H1 (cell line): ENCODE measurements around the gene TRHDE. TPM values are rescaled to one million over a fixed set of nuclear protein-coding genes. Genes with fewer than 3 reads are reported as not detected.

Source experiments
- CTCF ChIA-PET: fragments of 300-600 bp; sonication (Branson Sonifier 250); formaldehyde crosslinking; loops from one replicate; lab custom pipeline; 2021; ENCODE audit not compliant: partially characterized antibody; lab: Charles Lee
- POLR2A ChIA-PET: fragments of 300-600 bp; sonication (Branson Sonifier 250); formaldehyde crosslinking; loops from one replicate; lab custom pipeline; 2021; ENCODE audit warnings: inconsistent platforms; ENCODE audit not compliant: partially characterized antibody; lab: Charles Lee
- DNase-seq, 2 experiments: peaks; one replicate each; pipeline versions ENCODE4 v3.0.0 to v3.0.0-alpha.2; 2010 to 2022; ENCODE audit warnings: low spot score in 2 of 2, low read depth in 1 of 2, mixed read lengths in 1 of 2
- FAIRE-seq: peaks from 2 replicates; lab custom pipeline; 2011; peaks lifted over from hg19 to GRCh38; lab: Jason Lieb, UNC
- H2AFZ ChIP-seq: 2 replicates; pipeline ENCODE4 v1.8.1; 2012; ENCODE audit warnings: low read length, inconsistent platforms
- H2AK5ac ChIP-seq: 2 replicates; pipeline ENCODE4 v1.6.1; 2013; ENCODE audit warnings: low read depth, low read length
- H2BK120ac ChIP-seq: replicated peaks from 2 replicates; pipeline ENCODE3; 2013; ENCODE audit warnings: low read depth, low read length, inconsistent platforms
- H2BK12ac ChIP-seq: 2 replicates; pipeline ENCODE4 v1.6.1; 2013; ENCODE audit warnings: low read depth, low read length
- H2BK15ac ChIP-seq: 2 replicates; pipeline ENCODE4 v1.6.1; 2013; ENCODE audit warnings: low read length
- H2BK20ac ChIP-seq: 2 replicates; pipeline ENCODE4 v1.6.1; 2013; ENCODE audit warnings: low read length
- H2BK5ac ChIP-seq: 2 replicates; pipeline ENCODE4 v1.6.1; 2013; ENCODE audit warnings: low read depth, low read length
- H3K14ac ChIP-seq: 2 replicates; pipeline ENCODE4 v1.6.1; 2013; ENCODE audit warnings: inconsistent platforms; ENCODE audit not compliant: insufficient read length
- H3K18ac ChIP-seq: 2 replicates; pipeline ENCODE4 v1.6.1; 2013; ENCODE audit warnings: low read length; ENCODE audit errors: extremely low read depth
- H3K23ac ChIP-seq: 2 replicates; pipeline ENCODE4 v1.6.1; 2013; ENCODE audit warnings: inconsistent platforms; ENCODE audit not compliant: insufficient read length
- H3K23me2 ChIP-seq: 2 replicates; pipeline ENCODE4 v1.6.1; 2013; ENCODE audit warnings: low read depth, low read length
- H3K27ac ChIP-seq: 2 replicates; pipeline ENCODE4 v1.6.1; 2011; ENCODE audit warnings: low read depth, low read length, inconsistent platforms
- H3K27me3 ChIP-seq, 4 experiments: replicated peaks in 1 of 4; 1 replicate in 1 of 4; 2 replicates in 3 of 4; pipeline versions ENCODE4 v1.6.1 to v1.8.1; 2011 to 2013; ENCODE audit warnings: low read length in 3 of 4, mild to moderate bottlenecking in 3 of 4, inconsistent platforms in 2 of 4, mixed read lengths in 2 of 4, moderate library complexity in 1 of 4; ENCODE audit not compliant: control insufficient read depth in 3 of 4, insufficient read depth in 3 of 4; ENCODE audit errors: extremely low read depth in 1 of 4
- H3K36me3 ChIP-seq, 4 experiments: 2 replicates each; pipeline versions ENCODE4 v1.6.1 to v1.8.1; 2011 to 2013; ENCODE audit warnings: mild to moderate bottlenecking in 4 of 4, low read length in 3 of 4, moderate library complexity in 2 of 4, control low read depth in 1 of 4, inconsistent platforms in 1 of 4; ENCODE audit not compliant: insufficient read depth in 4 of 4, control insufficient read depth in 2 of 4
- H3K4ac ChIP-seq: replicated peaks from 2 replicates; pipeline ENCODE3; 2013; ENCODE audit warnings: low read length, low read depth, mixed read lengths, inconsistent platforms; ENCODE audit not compliant: insufficient read length
- H3K4me1 ChIP-seq, 4 experiments: replicated peaks in 1 of 4; 1 replicate in 1 of 4; 2 replicates in 3 of 4; pipeline versions ENCODE4 v1.6.1 to v1.8.1; 2011 to 2013; ENCODE audit warnings: low read length in 3 of 4, inconsistent platforms in 2 of 4, mixed read lengths in 1 of 4; ENCODE audit not compliant: insufficient read depth in 4 of 4, control insufficient read depth in 3 of 4
- H3K4me2 ChIP-seq, 2 experiments: 2 replicates each; pipeline versions ENCODE4 v1.6.1 to v1.8.1; 2011 to 2013; ENCODE audit warnings: low read depth in 2 of 2, low read length in 2 of 2, control low read depth in 1 of 2, inconsistent platforms in 1 of 2, mild to moderate bottlenecking in 1 of 2; ENCODE audit not compliant: insufficient read depth in 1 of 2
- H3K4me3 ChIP-seq, 4 experiments: fragments of 200-600, 300-600 bp in 1 of 4; sonication (generic), shearing (Covaris generic), sonication (Bioruptor Twin) in 1 of 4; 2 replicates each; pipeline versions ENCODE4 v1.5.1 to v1.8.1; 2011 to 2016; ENCODE audit warnings: low read length in 4 of 4, low read depth in 3 of 4, control low read depth in 2 of 4, inconsistent platforms in 2 of 4, mild to moderate bottlenecking in 2 of 4, mixed read lengths in 1 of 4, moderate library complexity in 1 of 4; ENCODE audit not compliant: insufficient read depth in 2 of 4; ENCODE audit errors: extremely low read depth in 1 of 4
- H3K56ac ChIP-seq: replicated peaks from 2 replicates; pipeline ENCODE3; 2013; ENCODE audit warnings: low read depth, mild to moderate bottlenecking, mixed read lengths, low read length, inconsistent platforms; ENCODE audit not compliant: insufficient read length
- H3K79me1 ChIP-seq: 2 replicates; pipeline ENCODE4 v1.6.1; 2013; ENCODE audit warnings: low read depth, low read length, control low read depth
- H3K79me2 ChIP-seq, 2 experiments: 2 replicates each; pipeline versions ENCODE4 v1.6.1 to v1.8.1; 2012 to 2013; ENCODE audit warnings: low read length in 2 of 2, mild to moderate bottlenecking in 2 of 2, inconsistent platforms in 1 of 2; ENCODE audit not compliant: insufficient read depth in 2 of 2, control insufficient read depth in 1 of 2
- H3K9ac ChIP-seq, 4 experiments: replicated peaks in 1 of 4; 1 replicate in 1 of 4; 2 replicates in 3 of 4; pipeline versions ENCODE4 v1.6.1 to v1.8.1; 2011 to 2013; ENCODE audit warnings: low read depth in 3 of 4, low read length in 3 of 4, control low read depth in 2 of 4, mild to moderate bottlenecking in 2 of 4, moderate library complexity in 2 of 4, inconsistent platforms in 1 of 4; ENCODE audit errors: extremely low read depth in 1 of 4
- H3K9me3 ChIP-seq, 2 experiments: 2 replicates each; pipeline versions ENCODE4 v1.6.1 to v1.8.1; 2012 to 2013; ENCODE audit warnings: mild to moderate bottlenecking in 2 of 2, moderate library complexity in 2 of 2, control low read depth in 1 of 2, inconsistent platforms in 1 of 2, low read depth in 1 of 2, low read length in 1 of 2, mixed read lengths in 1 of 2; ENCODE audit not compliant: insufficient read depth in 2 of 2
- H4K20me1 ChIP-seq, 2 experiments: replicated peaks in 1 of 2; 2 replicates each; pipeline versions ENCODE3 to v1.8.1; 2011 to 2013; ENCODE audit warnings: inconsistent platforms in 2 of 2, low read length in 2 of 2, mild to moderate bottlenecking in 1 of 2; ENCODE audit not compliant: insufficient read depth in 2 of 2, control insufficient read depth in 1 of 2
- H4K5ac ChIP-seq: 2 replicates; pipeline ENCODE4 v1.6.1; 2013; ENCODE audit warnings: low read length, low read depth, mixed read lengths, inconsistent platforms; ENCODE audit not compliant: insufficient read length
- H4K8ac ChIP-seq: 2 replicates; pipeline ENCODE4 v1.8.0; 2013; ENCODE audit warnings: mild to moderate bottlenecking, moderate library complexity, low read length, inconsistent platforms; ENCODE audit not compliant: insufficient read depth; ENCODE audit errors: extremely low read depth
- H4K91ac ChIP-seq: replicated peaks from 2 replicates; pipeline ENCODE3; 2013; ENCODE audit warnings: low read length, mixed read lengths, inconsistent platforms; ENCODE audit not compliant: insufficient read length
- BCL11A ChIP-seq, 2 experiments: IDR thresholded peaks; one replicate each; pipeline ENCODE4 v1.6.1; 2011; ENCODE audit warnings: low read depth in 2 of 2, low read length in 2 of 2, mild to moderate bottlenecking in 2 of 2
- BRCA1 ChIP-seq: IDR thresholded peaks from 2 replicates; pipeline ENCODE4 v1.6.1; 2012; ENCODE audit warnings: low read depth, low read length, improper control_type of control experiment
- CHD2 ChIP-seq: IDR thresholded peaks from 2 replicates; pipeline ENCODE4 v1.6.1; 2012; ENCODE audit warnings: low read length, improper control_type of control experiment
- EGR1 ChIP-seq: IDR thresholded peaks from 2 replicates; pipeline ENCODE4 v1.6.1; 2011; ENCODE audit warnings: low read depth, low read length, borderline replicate concordance
- FOSL1 ChIP-seq: IDR thresholded peaks from 2 replicates; pipeline ENCODE4 v1.6.1; 2011; ENCODE audit warnings: mild to moderate bottlenecking, low read depth, low read length, moderate library complexity; ENCODE audit not compliant: insufficient read depth
- HDAC6 ChIP-seq: IDR thresholded peaks from one replicate; pipeline ENCODE4 v1.7.1; 2012; ENCODE audit warnings: low read depth, mild to moderate bottlenecking, inconsistent platforms, low read length, moderate library complexity
- KDM5A ChIP-seq: fragments of 200-600 bp; IDR thresholded peaks from 2 replicates; pipeline ENCODE4 v1.7.1; 2012; ENCODE audit warnings: mild to moderate bottlenecking, low read length, inconsistent platforms, mixed read lengths
- NRF1 ChIP-seq: IDR thresholded peaks from 2 replicates; pipeline ENCODE4 v1.6.1; 2011; ENCODE audit warnings: mild to moderate bottlenecking, low read depth, low read length, improper control_type of control experiment
- PHF8 ChIP-seq: fragments of 200-600 bp; sonication (generic); conservative IDR thresholded peaks from 2 replicates; pipeline ENCODE4 v1.7.1; 2012; ENCODE audit warnings: low read depth, mild to moderate bottlenecking, inconsistent platforms, low read length, moderate library complexity
- POLR2AphosphoS5 ChIP-seq: IDR thresholded peaks from 2 replicates; pipeline ENCODE4 v1.6.1; 2011; ENCODE audit warnings: low read depth, low read length
- RBBP5 ChIP-seq: IDR thresholded peaks from 2 replicates; pipeline ENCODE4 v1.7.1; 2012; ENCODE audit warnings: low read depth, mild to moderate bottlenecking, inconsistent platforms, low read length, moderate library complexity, borderline replicate concordance
- SIRT6 ChIP-seq: IDR thresholded peaks from one replicate; pipeline ENCODE4 v1.7.1; 2012; ENCODE audit warnings: low read length, inconsistent platforms
- SIX5 ChIP-seq: IDR thresholded peaks from 2 replicates; pipeline ENCODE4 v1.6.1; 2011; ENCODE audit warnings: mild to moderate bottlenecking, low read depth, low read length
- SUZ12 ChIP-seq: fragments of 200-600 bp; sonication (generic); IDR thresholded peaks from 2 replicates; pipeline ENCODE4 v1.6.1; 2012; ENCODE audit warnings: mild to moderate bottlenecking, inconsistent platforms, low read length, moderate library complexity, mixed read lengths
- TAF7 ChIP-seq: optimal IDR thresholded peaks from 2 replicates; pipeline ENCODE3; 2011; ENCODE audit warnings: low read depth, mild to moderate bottlenecking, inconsistent platforms, low read length, moderate library complexity, borderline replicate concordance
- WGBS, 2 experiments: shearing (Covaris generic) in 1 of 2; methylation state at CpG; one replicate each; pipeline versions ENCODE4 v1.1.6 to v1.1.7; 2013 to 2015; ENCODE audit warnings: low lambda C conversion rate in 2 of 2, mixed read lengths in 2 of 2, inconsistent platforms in 1 of 2, low coverage in 1 of 2, missing lambda C conversion rate in 1 of 2; ENCODE audit not compliant: insufficient replicate concordance in 2 of 2, insufficient coverage in 1 of 2, insufficient read length in 1 of 2; ENCODE audit errors: extremely low coverage in 1 of 2, missing lambda C conversion rate in 1 of 2; 5-methylcytosine and 5-hydroxymethylcytosine counted together
- polyA plus RNA-seq, 7 experiments: library from polyadenylated mRNA; depleted of rRNA in 3 of 7; stranded (reverse) in 5 of 7; unstranded in 2 of 7; fragments of >200 nt in 5 of 7; fragments of 200-250 nt in 2 of 7; gene quantifications; 1 replicate in 5 of 7; 2 replicates in 1 of 7; 4 replicates in 1 of 7; pipeline versions ENCODE4 v1.2.1 to v1.2.3, GENCODE V29; 2011 to 2013; ENCODE audit warnings: missing spikeins in 2 of 7, mixed read lengths in 2 of 7
- total RNA-seq: library from RNA; stranded (reverse); fragmentation: NEBNext Ultra II Directional; extraction: Animal tissue kit (Norgen Biotek cat#: 25700); gene quantifications from 2 replicates; pipeline ENCODE4 v1.2.1, GENCODE V29; 2021
- TF ChIP-seq, protein P1 (sequence below): IDR thresholded peaks from 2 replicates; pipeline ENCODE4 v1.6.1; 2011; ENCODE audit warnings: low read depth, mild to moderate bottlenecking, low read length; ENCODE audit not compliant: insufficient read depth

Gene TRHDE
- total and polyA plus RNA-seq, 2 of the 8 experiments (the other 6 are each of a cell fraction or from before 2014, with no cell fraction given): 1.3 to 5.0 TPM

DNA sequence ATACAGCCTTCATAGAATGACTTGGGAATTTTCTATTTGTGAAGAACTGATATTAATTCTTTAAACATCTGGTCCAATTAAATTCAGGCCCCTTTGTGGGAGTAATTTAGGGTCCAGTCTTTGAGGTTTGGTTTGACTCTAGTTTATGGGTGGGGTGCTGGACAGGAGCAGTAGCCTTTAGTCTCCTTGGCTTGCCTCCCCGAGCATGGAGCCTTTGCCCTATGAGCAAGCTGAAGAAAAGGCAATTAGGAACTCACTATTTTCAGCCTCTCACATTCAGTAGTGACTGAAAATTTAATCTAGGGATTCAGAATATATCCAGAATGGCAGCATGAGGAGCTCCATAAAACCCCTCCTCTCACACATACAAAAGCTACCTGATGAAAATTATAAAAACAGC is 161.1 kb downstream of the TRHDE start:
- Histone ChIP-seq H2BK15ac (no peak overlapping the region), H3K14ac (no peak overlapping the region), H3K27me3 (no peaks in the 10 kb centered on the region), H3K18ac (no peak overlapping the region), H3K56ac (no peak overlapping the region), H2AFZ (no peak overlapping the region), H4K91ac (no peak overlapping the region), H2BK12ac (no peak overlapping the region), H3K4me1 (no peaks in the 10 kb centered on the region), H2BK20ac (no peak overlapping the region), H3K23me2 (no peaks in the 10 kb centered on the region), H2AK5ac (no peak overlapping the region), H3K9me3 (peaks cover 0 to 5% of the 10 kb centered on the region in 2 experiments; a peak in 2 of 4 replicates), H3K23ac (no peak overlapping the region), H3K36me3 (no peaks in the 10 kb centered on the region), H3K4me3 (no peak overlapping the region), H4K5ac (no peak overlapping the region), H3K9ac (no peak overlapping the region), H4K20me1 (no peaks in the 10 kb centered on the region), H3K79me2 (no peaks in the 10 kb centered on the region), H3K4ac (no peak overlapping the region), H2BK120ac (no peak overlapping the region), H3K79me1 (no peaks in the 10 kb centered on the region), H2BK5ac (no peak overlapping the region), H3K4me2 (no peak overlapping the region), H4K8ac (no peak overlapping the region), H3K27ac (no peak overlapping the region)
- 70% methylated on average over 1 of the region's 1 CpG; no CpG with 5 or more reads in 1 of the 2 experiments for WGBS, 2 experiments
- FAIRE-seq: no peak
- no peak for DNase-seq
- ChIA-PET POLR2A (no interaction called here), CTCF (no interaction called here)
- no peak for TF ChIP-seq SIRT6
- no peak for TF ChIP-seq PHF8
- TF ChIP-seq EGR1: no peak
- TF ChIP-seq NRF1: no peak
- TF ChIP-seq FOSL1: no peak
- TF ChIP-seq SIX5: no peak
- TF ChIP-seq, protein P1, sequence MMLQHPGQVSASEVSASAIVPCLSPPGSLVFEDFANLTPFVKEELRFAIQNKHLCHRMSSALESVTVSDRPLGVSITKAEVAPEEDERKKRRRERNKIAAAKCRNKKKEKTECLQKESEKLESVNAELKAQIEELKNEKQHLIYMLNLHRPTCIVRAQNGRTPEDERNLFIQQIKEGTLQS: no peak
- TF ChIP-seq RBBP5: no peak
- TF ChIP-seq KDM5A: no peak
- TF ChIP-seq BRCA1: no peak
- TF ChIP-seq POLR2AphosphoS5: no peak
- TF ChIP-seq SUZ12: no peak
- TF ChIP-seq BCL11A (IDR thresholded peaks at IDR 0.05; ENCODE audit: low read depth in 2 of 2, low read length in 2 of 2): no peak
- no peak for TF ChIP-seq HDAC6
- no peak for TF ChIP-seq TAF7
- TF ChIP-seq CHD2: no peak
